A673 (cell line): ENCODE data around the gene SPATS2L. TPM values are rescaled to one million over a fixed set of nuclear protein-coding genes. Genes with fewer than 3 reads are reported as not detected.

Experiments used
- BruUV-seq: library from RNA; stranded (reverse); fragments of 400-500 nt; replicated peaks from 2 replicates; lab custom pipeline; 2021; lab: Mats Ljungman, UMichigan
- CTCF ChIA-PET: fragments of 300-600 bp; sonication (Branson Sonifier 250); formaldehyde crosslinking; loops from one replicate; lab custom pipeline; 2022; ENCODE audit warnings: antibody characterized with exemption; lab: Charles Lee
- POLR2A ChIA-PET: fragments of 300-600 bp; sonication (Branson Sonifier 250); formaldehyde crosslinking; loops from one replicate; lab custom pipeline; 2022; ENCODE audit warnings: antibody characterized with exemption; ENCODE audit not compliant: low non-redundant PET; lab: Charles Lee
- DNase-seq: peaks from one replicate; pipeline ENCODE4 v3.0.0-alpha.2; 2015; ENCODE audit warnings: low spot score
- H3K27ac ChIP-seq: fragments of 200-600 bp; sonication (generic); 2 replicates; pipeline ENCODE4 v1.5.1; 2016; ENCODE audit warnings: mixed run types, low read depth, mild to moderate bottlenecking, mixed read lengths, antibody characterized with exemption, low read length; ENCODE audit not compliant: poor library complexity, severe bottlenecking
- H3K27me3 ChIP-seq: fragments of 200-600 bp; sonication (generic); replicated peaks from 2 replicates; pipeline ENCODE4 v1.6.1; 2017; ENCODE audit warnings: mixed run types, low read depth, mild to moderate bottlenecking, mixed read lengths, antibody characterized with exemption, low read length; ENCODE audit not compliant: insufficient read depth, poor library complexity
- H3K36me3 ChIP-seq: fragments of 200-600 bp; sonication (generic); 2 replicates; pipeline ENCODE4 v1.6.1; 2016; ENCODE audit warnings: mixed run types, mild to moderate bottlenecking, mixed read lengths, antibody characterized with exemption, low read length; ENCODE audit not compliant: insufficient read depth, poor library complexity, severe bottlenecking
- H3K4me1 ChIP-seq: fragments of 200-600 bp; sonication (generic); 2 replicates; pipeline ENCODE4 v1.6.1; 2017; ENCODE audit warnings: mixed run types, mild to moderate bottlenecking, mixed read lengths, antibody characterized with exemption, low read length; ENCODE audit not compliant: insufficient read depth, poor library complexity, severe bottlenecking
- H3K4me3 ChIP-seq: fragments of 200-600 bp; sonication (generic); 2 replicates; pipeline ENCODE4 v1.5.1; 2016; ENCODE audit warnings: low read depth, mixed run types, mild to moderate bottlenecking, mixed read lengths, low read length; ENCODE audit not compliant: poor library complexity, severe bottlenecking
- H3K9me3 ChIP-seq: fragments of 200-600 bp; sonication (generic); 2 replicates; pipeline ENCODE4 v1.6.1; 2016; ENCODE audit warnings: mixed run types, low read depth, mild to moderate bottlenecking, mixed read lengths, antibody characterized with exemption, low read length; ENCODE audit not compliant: poor library complexity, severe bottlenecking
- CTCF ChIP-seq: fragments of 300-800, 200-600 bp; sonication (generic); conservative IDR thresholded peaks from 2 replicates; pipeline ENCODE4 v1.5.1; 2017; ENCODE audit warnings: low read depth, mild to moderate bottlenecking, antibody characterized with exemption, low read length, moderate library complexity, mixed read lengths
- EZH2 ChIP-seq: fragments of 200-600 bp; sonication (generic); IDR thresholded peaks from 2 replicates; pipeline ENCODE4 v1.6.1; 2017; ENCODE audit warnings: borderline replicate concordance, low read depth, mild to moderate bottlenecking, mixed read lengths, antibody characterized with exemption, low read length; ENCODE audit not compliant: poor library complexity, severe bottlenecking
- intact Hi-C: fragments of 100-400 bp; cut with micrococcal nuclease; formaldehyde crosslinking; loops from one replicate; pipeline ENCODE4 v1.10.0; 2022; ENCODE audit not compliant: unreplicated experiment
- total RNA-seq: library from RNA; stranded (reverse); gene quantifications from 2 replicates; pipeline ENCODE4 v1.2.3, GENCODE V29; 2021

Gene SPATS2L
- total RNA-seq, 1 experiment from 2014 or later = 10.0 TPM

DNA sequence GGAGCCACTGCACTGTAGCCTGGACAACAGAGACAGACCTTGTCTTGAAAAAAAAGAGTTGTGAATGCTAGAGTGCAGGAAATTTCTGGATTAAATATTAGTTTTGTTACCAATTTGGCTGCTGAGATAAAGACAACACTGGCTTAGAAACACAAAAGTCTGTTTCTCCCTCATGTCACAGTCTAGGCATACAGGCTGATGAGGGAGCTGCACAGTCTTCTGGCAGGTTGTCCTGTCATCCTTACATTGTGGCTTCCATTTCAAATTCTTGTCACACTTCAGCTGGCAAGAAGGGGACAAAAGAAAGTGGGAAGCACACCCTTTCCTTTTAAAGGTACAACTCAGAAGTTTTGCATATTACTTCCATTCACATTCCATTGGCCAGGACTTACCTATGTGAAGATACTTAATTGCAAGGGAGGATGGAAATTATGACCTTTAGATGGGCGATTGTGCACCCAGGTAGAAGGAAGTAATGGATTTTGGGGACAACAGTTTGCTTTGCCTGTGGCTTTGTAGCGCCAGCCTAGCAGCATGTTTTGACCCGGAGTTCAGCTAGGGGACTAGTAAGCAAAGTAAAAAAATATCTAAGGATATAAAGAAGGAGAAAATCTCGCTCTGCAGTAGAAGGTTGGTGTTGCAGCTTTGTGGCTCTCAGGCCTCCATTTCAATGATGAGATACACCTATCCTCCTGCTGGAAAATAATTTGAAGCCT lies 55.9 kb downstream of the SPATS2L start:
- Histone ChIP-seq H3K4me1 (no peaks in the 10 kb centered on the region), H3K9me3 (no peaks in the 10 kb centered on the region), H3K27me3 (no peaks in the 10 kb centered on the region), H3K27ac (no peak overlapping the region), H3K36me3 (no peaks in the 10 kb centered on the region), H3K4me3 (no peak overlapping the region)
- DNase-seq = no peak
- ChIA-PET CTCF (no interaction called here), POLR2A (no interaction called here)
- TF ChIP-seq EZH2 = no peak
- TF ChIP-seq CTCF = no peak
- BruUV-seq = no TSS peak
- intact Hi-C loops = no loop called here

DNA sequence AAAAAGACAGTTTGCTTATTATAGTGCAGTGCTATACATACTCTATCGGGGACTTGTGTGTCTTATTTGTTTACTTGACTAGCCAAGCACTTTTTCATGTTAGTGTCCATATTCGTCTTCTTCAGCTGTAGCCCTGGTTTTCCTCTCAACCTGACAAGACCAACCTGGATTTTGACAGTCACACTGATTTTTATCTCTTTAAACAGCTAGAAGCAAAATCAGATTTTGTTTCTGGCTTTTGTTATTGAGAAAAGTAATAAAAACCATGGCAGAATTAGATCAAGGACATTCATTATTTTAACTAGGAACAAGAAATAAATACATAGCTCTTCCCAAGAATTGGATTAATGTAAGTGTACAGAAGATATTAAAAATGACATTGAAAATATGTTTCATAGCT lies 56.8 kb downstream of the SPATS2L start:
- no peak for TF ChIP-seq CTCF
- TF ChIP-seq EZH2 = no peak
- H3K36me3 ChIP-seq = no peaks in the 10 kb centered on the region
- DNase-seq = no peak
- no peaks in the 10 kb centered on the region for H3K4me1 ChIP-seq
- no TSS peak for BruUV-seq
- H3K27me3 ChIP-seq = no peaks in the 10 kb centered on the region
- POLR2A ChIA-PET = interaction anchor here (0.6 kb wide), 1 partner anchor 27 kb away, joined by 3 read pairs; no protein-coding TSS in a partner anchor
- H3K27ac ChIP-seq = no peak overlapping the region
- H3K9me3 ChIP-seq = no peaks in the 10 kb centered on the region
- no peak overlapping the region for H3K4me3 ChIP-seq
- CTCF ChIA-PET = no interaction called here
- intact Hi-C loops = no loop called here

- ChIA-PET POLR2A (interaction anchor here (0.6 kb wide), 1 partner anchor 26 kb away, joined by 3 read pairs; no protein-coding TSS in a partner anchor), CTCF (no interaction called here)
- Histone ChIP-seq H3K36me3 (no peaks in the 10 kb centered on the region), H3K4me3 (no peak overlapping the region), H3K9me3 (no peaks in the 10 kb centered on the region), H3K4me1 (no peaks in the 10 kb centered on the region), H3K27ac (no peak overlapping the region), H3K27me3 (no peaks in the 10 kb centered on the region)
- DNase-seq = no peak
- no TSS peak for BruUV-seq
- intact Hi-C loops = no loop called here
- no peak for TF ChIP-seq CTCF
- TF ChIP-seq EZH2 = no peak
Measured at GRCh38 chr2:200364142-200364541, 57.6 kb downstream of the SPATS2L start.
